OCI-LY1 (cell line): ENCODE data around the gene SLC16A13.

Experiments used
- CTCF ChIP-seq: fragments of 200-600 bp; sonication (generic), shearing (Covaris generic); IDR thresholded peaks from 2 replicates; pipeline ENCODE4 v1.5.1; 2017; ENCODE audit warnings: mild to moderate bottlenecking, antibody characterized with exemption, low read length, moderate library complexity, mixed read lengths
- EZH2 ChIP-seq: fragments of 200-600 bp; sonication (generic), shearing (Covaris generic); IDR thresholded peaks from 2 replicates; pipeline ENCODE4 v1.8.0; 2017; ENCODE audit warnings: borderline replicate concordance, mixed run types, mild to moderate bottlenecking, antibody characterized with exemption, low read length, moderate library complexity, mixed read lengths

GRCh38 chr17:7004398-7005253 is 31.2 kb upstream of the SLC16A13 start:
- TF ChIP-seq CTCF (peak; percentile 82), EZH2 (no peak)
